HG03565 (cell line): ENCODE results near the gene TRAIP.

ENCODE experiments used
- ATAC-seq: cut with Tn5 transposase; IDR thresholded peaks from one replicate; pipeline ENCODE4 v1.9.1; 2021; ENCODE audit warnings: mild to moderate bottlenecking, moderate library complexity; ENCODE audit not compliant: unreplicated experiment

TRAIP gene

DNA sequence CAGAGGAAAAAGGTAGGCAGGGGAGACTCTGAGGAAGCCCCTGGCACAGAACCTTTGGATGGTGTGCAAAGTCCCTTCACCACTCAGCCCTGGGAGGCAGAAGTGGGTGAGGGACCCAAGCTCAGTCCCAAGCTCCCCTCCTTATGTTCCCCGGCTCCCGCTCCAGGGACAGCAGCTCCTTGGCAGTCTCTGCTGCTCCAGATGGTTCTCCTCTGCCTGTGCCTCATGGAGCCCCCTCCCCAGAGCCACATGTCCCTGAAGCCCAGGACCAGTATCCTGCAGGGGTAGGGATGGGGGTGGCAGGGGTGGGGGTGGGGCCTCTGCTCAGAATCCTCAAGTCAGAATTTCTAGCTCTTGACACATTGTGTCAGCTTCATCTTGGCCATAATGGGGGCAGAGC, 21.4 kb upstream of the TRAIP start:
- no peak for ATAC-seq

DNA sequence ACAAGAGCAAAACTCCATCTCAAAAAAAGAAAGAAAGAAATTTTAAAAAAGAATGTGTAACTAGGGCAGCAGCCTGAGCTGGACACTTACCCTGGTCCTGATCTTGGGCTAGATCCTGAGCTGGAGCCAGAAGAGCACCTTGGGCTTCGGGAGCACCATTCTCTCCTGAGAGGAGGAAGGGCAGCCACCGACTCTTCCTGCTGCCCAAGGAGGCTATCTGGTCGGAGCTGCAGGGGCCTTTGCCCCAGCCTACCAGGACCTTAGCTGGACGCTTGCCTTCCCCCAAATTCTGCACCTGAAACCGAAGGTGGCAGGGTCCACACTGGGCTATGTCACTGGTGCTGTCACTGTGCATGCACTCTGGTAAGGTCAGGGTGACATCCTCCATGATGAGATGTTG, 20.2 kb upstream of the TRAIP start:
- ATAC-seq: no peak

DNA sequence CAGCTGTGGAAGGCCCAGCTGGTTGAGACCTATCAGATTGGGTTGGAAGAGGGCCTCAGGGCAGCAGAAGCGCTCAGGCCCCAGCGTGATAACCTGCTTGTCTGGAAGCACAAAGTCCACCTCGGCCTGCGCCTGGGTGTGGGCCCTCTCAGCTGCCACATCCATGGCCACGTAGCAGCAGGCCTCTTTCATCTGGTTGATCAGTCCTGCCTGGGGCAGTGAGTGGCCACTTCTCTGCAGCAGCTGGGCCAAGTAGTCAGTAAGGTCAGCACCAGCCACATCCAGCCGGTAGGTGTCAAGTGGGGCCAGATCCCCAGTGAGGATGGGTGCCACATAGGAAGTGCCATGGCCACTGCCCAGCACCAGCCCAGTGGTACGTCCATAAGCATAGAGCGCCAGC, 17.3 kb upstream of the TRAIP start:
- no peak for ATAC-seq

DNA sequence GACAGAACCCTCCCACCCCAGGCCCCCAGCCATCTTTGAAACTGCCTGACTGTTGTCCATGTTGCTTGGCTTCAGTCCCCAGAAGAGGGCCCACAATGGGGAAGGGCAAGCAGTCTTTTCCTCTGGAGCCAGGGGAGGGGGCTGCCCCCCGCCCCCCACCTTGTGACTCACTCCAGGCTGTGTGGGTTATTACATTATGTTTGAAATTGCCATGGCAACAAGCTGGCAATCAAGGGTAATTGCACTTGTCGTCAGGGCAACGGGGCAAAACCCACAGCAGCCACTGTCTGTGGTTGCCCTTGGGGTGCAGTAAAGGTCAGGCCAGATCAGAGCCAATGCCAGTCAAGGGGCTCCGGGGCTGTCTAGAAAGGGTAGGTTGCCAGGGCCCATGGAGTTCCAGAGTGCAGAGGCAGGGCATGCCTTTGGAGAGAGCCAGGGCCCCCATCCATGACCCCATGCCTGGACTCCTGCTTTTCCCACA, 16.5 kb upstream of the TRAIP start:
- ATAC-seq: no peak

DNA sequence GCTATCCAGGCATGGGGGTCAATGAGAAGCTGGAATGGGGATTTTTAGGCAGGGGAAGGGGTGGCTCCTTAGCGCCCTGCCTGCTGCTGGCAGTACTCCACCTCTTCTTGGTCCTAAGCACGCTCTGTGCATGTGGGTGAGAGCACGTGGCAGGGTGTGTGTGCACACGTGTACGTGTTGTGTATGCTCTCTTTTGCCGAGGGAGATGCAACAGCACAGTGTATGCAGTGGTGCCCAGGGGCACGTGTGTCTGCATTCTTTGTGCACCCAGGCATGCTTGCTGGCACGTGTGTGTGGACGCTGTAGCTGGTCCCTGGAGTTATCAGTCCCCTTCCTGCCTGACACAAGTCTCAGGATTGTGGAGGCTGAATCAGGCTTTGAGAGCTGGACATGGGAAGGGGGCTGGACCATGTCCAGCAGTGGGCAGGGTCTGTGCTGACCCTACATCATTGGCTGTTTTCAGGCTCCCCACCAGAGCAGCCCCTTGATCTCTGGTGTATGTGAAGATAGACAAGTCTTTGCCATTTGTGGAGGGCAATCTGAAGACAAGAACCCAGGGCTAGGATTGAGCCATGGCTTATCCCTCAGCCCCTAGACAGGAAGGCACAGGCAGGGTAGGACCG, 15.3 kb upstream of the TRAIP start:
- no peak for ATAC-seq

DNA sequence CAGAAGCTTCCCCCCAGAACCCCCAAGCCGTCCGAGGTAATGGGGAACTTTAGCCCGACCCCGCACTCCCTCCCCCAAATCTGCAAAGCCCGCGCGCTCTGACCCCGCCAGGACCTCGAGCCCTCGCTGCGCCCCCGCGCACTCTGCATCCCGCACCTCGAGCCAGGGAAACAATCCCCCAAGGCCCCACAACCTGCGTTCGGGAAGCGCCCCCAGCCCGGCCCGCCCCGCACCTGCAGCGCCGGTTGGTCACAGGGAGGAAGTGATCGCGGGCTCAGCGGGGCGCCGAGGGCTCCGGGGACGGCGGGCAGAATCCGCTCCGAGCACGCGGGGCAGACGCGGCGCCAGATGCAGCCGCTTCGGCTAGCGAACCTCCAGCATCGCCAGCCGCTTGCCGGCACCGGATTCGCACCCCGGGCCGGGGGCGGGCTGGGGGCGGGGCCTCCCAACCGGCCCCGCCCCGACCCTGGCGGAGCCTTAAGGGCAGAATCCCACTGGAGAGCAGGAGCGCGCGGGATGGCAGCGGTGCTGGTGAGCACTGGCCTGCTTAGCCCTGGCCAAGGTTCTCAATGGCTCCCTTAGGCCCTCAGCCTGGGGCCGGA, 13.3 kb upstream of the TRAIP start, which contains the start of gene CAMKV:
Gene CAMKV (minus strand): TSS at position 382 of the 602 bp plus-strand sequence. CDS start 7,518 bp downstream, outside the sequence.
- ATAC-seq: no peak

DNA sequence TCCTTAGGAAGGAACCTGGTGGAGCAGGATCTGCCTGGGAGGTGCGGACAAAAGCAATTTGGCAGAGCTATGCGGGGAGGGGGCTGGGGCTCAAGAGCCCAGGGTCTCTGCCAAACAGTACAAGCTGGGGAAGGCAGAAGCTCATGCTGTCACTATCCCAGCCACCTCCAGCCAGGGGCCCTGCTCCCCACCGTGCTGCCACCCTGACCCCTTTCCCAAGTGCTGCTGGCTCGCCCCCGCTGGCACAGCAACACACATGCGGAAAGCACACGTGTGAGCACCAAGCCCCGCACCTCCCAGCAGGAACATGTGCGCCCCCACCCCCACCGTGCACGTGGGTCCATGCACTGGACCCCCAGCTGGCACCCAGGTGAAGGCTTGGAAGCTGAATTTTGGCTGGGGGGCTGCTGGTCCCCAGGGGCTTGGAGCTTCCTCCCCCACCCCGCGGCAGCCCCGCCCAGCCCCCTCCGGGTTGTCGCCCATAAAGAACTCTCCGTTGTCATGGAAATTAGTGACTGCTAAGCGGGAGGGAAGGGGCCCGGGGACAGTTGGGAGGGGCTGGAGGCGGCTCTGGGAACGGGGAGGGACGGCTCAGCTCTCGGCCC, 12.6 kb upstream of the TRAIP start:
- ATAC-seq: no peak

DNA sequence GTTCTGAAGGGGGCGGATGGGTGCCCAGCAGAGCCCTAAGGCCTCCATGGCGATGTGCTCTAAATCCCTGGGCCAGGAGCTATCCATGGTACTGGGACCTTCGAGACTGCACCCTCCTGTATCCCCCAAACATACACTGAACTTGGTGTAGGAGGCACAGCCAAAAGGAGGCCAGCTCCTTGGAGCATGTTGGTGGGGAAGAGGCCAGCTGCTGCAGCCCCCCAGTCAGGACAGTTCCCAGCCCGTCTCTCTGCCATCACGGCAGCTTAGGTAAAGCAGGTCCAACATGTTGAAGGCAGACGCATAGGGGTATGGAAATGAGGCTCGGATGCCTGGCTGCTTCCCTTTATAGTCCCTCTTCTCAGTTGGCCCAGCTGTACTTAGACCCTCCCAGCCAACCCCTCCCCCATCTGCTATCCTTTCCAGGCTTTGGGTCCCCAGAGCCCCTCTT, 11.5 kb upstream of the TRAIP start:
- no peak for ATAC-seq

DNA sequence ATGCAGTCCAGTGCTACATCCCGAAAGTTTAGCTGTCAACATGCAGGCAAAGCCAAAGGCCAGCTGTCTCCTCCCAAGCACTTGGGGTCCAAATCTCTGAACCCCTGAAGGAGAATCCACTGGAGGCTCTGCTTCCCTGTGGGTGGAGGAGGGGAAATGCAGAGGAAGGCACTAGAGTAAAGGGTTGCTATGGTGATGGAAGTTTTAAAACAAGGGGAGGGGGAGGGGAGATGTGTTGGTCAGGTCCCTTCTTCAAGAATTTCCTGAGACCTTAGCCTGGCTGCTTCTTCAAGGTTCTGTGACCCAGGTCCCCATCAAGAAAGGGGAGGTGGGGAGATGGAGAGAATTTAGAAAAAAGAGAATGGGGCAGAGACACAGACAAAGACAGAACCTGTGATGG, 11.0 kb upstream of the TRAIP start:
- ATAC-seq: no peak

DNA sequence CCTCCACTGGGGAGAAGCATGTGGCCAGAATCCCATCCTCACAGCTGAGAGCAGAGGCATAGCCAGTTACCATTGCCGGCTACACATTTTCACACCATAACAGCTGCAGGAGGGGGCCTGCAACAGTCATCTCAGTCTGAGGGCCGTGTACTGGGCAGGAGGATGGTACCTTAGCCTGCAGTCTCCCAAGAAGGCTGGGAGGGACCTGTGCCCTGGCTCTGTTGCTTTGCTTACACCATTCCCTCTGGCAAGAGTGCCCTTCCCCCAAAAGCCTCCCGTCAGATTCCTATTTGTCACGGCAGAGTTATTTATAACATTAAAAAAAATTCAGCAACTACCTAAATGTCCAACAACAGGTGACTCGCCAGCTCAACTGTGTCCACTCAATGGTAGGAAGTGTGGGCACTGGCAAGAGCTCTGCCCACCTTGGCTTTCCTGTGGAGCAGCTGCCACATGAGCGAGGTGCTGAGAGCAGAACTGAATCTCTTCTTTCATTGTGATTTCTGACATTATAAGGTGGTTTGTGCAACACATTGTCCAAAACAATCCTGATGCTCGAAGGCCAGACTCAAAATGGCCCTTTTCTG, 8.9 kb upstream of the TRAIP start:
- ATAC-seq: no peak

DNA sequence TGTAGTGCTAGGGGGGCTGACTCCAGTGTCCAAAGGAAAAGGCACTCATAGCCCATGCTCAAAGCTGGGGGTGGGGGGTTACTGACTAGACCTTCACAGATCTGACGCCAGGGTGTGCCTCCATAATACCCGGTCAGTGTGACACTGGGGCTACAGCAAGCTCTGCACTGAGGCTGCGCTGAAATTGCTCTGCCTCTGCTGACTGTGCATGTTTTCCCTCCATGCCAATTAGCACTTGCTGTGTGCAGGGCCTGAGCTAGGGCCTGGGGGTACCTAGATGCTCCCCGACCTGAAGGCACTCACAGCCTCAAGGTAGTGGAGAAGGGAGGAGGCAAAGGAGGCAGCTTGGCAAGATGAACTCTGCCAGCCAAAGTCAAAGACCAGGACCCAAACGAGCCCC, 8.1 kb upstream of the TRAIP start:
- ATAC-seq: no peak

DNA sequence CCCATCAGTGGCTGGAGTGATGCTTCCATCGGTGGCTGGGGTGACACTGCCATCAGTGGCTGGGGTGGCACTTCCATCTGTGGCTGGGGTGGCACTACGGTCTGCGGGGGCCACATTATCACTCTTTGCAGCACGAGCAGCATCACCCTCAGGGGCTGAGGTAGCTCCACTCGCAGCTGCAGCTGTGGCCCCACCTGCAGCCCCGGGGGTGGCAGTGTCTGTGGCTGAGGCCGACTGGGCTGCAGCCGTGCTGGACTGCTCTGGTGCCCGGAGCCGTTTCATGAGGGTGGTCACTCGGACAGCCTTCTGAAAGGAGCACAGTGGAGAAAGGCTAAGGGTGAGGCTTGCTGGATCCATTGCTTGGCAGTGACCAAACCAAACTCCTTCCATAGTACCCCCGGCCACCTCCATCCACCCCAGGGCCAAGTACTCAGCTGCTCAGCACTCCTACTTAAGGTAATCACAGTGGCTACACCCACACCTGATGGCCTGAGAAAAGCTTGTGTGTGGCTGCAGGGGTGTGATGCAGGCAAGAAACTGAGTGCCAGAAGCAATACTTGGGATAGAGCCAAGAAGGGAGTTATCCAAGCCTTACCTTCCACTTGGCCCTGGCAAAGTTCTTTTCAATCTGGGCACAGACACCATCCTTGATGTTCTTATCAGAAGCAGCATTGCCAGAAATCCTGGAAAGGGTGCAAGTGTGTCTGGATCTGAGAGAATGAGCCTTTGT, 3.4 kb upstream of the TRAIP start:
- ATAC-seq: no peak

DNA sequence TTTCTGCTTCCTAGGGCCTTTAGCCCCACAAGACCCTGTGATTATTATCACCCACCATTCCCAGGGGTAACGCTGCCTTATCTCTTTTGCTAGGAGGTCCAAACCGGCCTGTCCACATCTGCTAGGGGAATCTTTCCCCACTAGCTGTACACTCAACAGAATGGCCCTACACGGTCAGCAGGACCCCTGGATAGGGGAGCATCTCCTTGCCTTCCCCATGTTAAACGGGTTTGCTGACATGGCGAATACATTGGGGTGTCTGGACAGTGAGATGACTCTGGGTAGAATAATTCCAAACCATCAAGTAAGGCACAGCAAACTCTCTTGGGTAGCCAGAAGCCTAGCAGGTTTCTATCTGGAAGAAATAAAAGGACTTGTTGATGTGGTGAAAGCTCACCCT, 702 bp downstream of the TRAIP start:
- ATAC-seq: no peak

DNA sequence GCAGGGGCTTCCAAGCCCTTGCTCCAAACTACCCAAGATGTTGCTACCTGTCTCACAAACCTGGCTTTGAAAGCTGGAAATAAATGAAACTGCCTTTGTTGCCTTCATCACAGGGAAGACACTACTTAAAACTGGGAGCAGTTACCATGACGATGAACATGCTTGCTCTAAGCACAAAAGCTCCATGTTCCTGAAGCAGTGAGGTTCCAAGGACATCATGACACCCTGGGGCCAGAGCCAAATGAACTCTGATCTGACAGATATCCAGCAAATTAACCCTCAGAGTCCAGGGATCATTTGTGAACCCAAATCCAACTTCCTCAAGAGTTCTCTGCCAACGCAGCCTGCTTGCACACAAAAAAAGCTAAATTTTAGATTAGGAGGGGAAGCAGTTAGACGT, 10.7 kb downstream of the TRAIP start:
- ATAC-seq: no peak

DNA sequence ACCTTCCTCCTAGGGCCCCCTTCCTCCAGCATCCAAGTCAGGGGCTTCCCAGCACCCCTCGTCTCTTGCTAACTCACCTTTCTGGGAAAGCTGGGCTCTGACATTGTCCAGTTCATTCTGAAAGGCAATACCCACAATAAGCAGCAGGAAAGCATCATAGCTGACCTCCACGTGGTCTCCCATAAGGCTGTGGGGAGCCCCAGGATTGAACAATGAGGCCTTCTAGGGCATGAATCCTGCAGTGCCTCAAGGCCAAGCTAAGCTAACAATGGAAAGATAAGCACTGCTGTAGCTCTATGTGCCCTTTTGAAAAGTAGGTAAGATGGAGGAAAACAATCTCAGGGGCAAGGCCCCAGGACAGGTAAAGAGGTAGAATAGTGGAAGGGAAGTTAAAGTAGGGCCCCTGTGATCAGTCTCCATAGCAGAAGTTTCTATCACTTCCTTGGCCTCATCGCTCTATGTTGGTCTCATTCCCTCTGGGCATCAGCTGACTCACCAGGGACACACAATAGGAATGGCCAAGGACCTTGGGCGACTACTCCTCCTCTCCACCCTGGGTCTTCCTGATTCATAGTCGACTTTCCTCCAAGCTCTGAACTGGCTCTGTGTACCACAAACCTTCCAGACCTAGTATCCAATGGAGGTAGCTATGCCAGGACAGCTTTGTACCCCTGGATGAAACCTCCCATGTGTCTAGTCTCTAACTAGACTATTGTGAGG, 11.7 kb downstream of the TRAIP start:
- no peak for ATAC-seq

DNA sequence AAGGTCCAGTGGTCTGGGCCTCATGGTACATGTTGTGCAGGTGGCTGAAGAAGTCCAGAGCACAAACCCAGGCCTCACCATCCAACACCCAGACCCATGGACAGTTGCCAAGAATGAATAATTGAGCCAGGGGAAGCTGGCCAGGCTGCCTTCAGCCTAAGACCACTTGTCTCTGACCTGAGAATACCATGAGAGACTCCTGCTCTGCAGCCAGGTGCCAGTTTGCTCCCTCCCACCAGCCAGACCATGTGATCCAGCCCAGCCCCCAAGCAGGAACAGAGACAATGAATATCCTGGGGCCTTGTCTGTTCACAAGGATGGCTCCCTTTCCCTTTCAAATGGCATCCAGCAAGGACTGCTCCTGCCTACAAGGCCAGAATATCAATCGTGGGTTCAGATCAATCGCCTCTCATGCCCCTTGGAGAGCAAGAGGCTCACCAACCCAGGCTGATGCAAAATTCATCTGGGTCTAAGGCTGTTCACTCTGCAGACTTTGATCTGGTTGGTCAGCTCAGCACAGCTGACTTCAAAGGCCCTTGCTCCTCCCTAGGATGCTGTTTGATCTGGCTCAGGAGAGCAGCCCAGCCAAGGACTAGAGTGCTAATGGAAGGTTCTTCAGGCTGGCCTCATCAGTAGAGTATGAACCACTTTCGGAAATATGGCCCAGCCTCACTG, 13.4 kb downstream of the TRAIP start:
- no peak for ATAC-seq

DNA sequence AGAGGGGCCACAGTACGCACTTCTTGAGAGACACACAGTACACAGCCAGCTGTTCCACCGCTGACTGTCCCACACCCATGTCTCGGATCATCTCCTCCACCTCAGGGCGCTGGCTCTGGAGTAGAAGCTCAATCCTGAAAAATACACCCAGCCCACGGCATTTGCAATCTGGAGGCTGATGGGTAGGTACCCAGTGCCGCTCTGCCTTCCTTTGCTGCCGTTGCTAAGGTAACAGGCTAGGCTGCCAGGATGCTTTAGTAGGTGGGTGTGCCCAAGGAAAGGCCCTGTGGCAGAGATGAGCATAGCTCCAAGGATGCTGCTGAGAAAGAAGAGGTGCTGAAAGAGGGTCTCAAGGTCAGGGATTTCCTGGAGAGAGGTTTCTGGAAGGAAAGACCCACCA, 14.6 kb downstream of the TRAIP start:
- no peak for ATAC-seq

DNA sequence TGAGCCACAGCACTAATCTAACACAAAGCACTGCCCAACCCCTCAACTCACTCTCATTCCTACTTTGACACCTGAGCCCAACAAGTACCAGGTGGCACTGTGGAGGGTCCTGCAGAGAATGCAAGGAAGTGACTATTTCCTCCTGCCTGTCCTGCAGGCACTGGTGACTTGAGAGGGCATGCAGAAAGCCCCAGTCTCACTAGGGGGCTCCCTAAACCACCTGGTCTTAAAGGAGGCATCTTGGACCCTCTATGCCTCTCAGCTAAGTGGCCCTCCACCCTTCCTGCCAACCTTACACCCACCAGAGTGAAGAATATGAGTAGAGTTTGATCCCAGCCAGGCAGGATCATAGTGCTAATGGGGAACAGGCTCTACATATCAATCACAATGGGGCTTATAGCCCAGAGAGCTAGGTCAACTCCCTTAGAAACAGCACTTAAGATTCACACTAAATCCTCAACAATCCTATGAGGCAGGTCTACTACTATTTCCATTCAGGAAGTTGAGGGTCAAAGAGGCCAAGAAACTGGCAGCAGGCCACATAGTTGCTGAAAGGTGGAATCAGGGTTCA, 15.2 kb downstream of the TRAIP start:
- ATAC-seq: no peak

DNA sequence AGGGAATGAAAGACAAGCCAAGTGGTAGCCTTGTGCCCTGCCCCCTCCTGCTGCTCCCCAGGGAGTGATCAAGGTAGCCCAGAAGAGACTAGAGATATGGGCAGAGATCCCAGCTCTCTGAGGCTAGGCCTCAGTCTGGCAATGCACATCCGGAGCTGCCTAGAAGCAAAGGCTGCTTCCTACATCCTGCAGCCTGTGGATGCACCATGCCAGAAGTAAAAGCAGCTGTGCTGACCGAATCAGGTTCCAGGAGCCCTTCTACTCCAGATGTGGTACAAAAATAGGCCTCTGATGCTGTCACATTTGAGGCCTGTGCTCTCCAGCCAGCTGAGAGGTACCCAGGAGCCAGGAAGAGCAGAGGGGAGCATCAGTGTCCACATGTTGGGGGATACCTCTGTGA, 16.0 kb downstream of the TRAIP start:
- no peak for ATAC-seq
